HG02884 (cell line): Measurements from ENCODE around the gene ATP10B.
A peak's percentile ranks its signal among the peaks of the same experiment; 100 is the strongest.
"Not testable (repeated sequence)": the region's sequence is repeated elsewhere in the genome, so short reads cannot be mapped to it uniquely, and the experiment has no call there.

ENCODE experiments used
- ATAC-seq: cut with Tn5 transposase; IDR thresholded peaks from one replicate; pipeline ENCODE4 v1.9.1; 2021; ENCODE audit warnings: mild to moderate bottlenecking, moderate library complexity; ENCODE audit not compliant: unreplicated experiment

ATP10B gene

DNA sequence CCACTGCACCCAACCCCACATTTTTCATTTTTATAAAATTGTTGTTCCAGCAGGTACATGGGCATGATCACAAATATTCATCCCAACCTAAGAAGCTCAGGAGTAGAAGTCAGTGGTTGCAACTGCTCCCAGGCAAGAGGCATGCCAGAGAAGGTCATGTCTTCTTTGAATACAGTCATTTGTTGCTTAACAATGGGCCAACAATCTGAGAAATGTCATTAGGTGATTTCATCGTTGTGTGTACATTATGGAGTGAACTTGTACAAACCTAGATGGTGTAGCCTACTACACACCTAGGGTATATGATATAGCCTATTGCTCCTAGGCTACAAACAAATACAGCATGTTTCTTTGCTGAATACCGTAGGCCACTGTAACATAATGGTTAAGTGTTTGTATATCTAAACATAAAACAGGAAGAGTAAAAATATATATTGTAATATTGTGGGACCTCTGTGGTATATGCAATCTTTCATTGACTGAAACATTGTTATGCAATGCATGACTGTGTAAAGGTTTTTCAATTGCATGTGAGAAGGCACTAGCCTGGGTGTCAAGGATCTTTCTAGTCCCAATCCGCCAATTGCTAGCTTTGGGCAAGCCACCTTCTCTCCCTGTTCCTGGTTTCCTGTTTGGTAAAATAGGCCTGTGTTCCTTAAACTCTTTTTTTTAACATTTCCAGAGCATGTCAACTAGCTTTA is 27.6 kb downstream of the ATP10B start:
- ATAC-seq = no peak

DNA sequence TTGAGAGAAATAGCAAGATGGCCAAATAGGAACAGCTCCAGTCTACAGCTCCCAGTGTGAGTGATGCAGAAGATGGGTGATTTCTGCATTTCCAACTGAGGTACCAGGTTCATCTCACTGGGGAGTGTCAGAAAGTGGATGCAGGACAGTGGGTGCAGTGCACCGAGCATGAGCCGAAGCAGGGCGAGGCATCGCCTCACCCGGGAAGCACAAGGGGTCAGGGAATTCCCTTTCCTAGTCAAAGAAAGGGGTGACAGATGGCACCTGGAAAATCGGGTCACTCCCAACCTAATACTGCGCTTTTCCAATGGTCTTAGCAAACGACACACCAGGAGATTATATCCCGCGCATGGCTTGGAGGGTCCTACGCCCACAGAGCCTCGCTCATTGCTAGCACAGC is 39.0 kb downstream of the ATP10B start:
- ATAC-seq = not testable (repeated sequence)

DNA sequence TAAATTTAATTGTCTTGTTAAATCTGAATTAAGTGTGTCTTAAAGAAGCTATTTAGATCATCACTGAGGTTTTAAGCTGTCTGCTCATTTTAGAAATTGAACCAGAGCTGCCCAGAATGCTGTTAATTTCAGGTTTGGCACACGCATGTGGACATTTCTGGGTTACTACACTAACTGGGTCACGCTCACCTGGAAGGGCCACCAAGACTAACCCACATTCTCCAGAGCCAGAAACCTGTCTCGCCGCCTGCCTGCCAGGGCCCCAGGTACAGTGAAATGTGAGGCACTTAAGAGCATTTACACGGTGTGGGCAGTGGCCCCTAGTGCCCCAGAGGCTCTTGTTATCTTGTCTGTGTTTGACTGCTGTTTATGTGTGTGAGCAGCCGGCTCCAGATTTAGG is 46.6 kb downstream of the ATP10B start:
- ATAC-seq = no peak

DNA sequence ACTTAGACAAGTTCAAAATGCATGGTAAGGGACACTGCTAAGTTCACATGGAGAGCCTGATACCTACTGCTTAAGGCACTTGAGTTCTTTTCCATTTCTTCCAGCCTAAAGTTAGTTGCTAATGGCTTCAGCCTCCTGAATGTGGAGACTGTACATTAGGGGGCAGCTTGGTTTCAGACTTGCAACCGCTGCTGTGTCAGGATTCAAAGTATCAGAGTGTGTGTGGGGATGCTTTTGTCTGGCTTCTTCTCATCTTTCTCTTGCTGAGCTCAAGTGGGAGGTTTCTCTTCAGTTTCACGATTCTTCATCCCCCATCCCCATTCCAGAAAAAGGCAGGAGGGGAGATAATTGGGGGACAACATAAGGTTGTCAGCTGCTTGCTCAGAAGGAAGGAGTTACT is 49.4 kb downstream of the ATP10B start:
- no peak for ATAC-seq

DNA sequence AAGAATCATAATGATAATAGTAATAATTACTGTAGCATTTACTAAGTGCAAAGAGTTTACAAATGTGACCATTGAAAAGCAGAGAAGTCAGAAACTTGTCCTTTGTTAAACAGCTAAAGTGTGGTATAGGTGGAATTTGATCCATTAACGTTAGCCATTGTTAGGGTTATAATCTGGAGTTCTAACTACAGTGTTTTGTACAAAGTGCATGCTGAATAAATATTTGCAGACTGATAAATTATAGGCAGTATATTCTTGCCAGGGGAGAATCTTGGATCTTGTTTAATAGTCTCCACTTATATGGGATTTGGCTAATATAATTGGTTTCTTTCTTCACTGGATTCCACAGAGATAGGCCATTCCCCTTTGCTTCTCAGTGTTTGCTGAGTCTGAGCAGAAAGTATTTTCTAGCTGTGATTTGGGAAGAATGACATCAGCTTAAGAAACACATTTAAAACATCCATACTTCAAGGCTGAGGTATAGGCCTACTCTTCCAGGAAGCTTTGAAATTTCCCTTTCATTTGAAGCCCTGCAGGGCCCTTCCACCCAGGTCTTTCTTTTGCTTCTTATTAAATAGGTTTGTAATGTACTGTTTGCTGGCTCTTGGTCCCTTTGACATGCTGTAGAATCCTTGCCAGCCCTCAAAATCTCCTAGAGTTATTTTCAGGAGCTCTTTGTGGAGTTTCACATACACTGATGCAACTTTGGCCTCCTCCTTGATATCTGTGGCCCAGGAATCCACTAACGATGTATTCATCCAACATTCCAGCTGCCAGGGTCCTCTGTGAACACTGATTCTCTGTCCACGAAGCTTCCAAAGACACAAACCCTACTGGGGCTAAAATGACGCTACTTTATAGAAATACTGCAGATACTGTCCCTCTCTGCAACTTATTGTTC is 51.4 kb downstream of the ATP10B start:
- ATAC-seq = no peak

DNA sequence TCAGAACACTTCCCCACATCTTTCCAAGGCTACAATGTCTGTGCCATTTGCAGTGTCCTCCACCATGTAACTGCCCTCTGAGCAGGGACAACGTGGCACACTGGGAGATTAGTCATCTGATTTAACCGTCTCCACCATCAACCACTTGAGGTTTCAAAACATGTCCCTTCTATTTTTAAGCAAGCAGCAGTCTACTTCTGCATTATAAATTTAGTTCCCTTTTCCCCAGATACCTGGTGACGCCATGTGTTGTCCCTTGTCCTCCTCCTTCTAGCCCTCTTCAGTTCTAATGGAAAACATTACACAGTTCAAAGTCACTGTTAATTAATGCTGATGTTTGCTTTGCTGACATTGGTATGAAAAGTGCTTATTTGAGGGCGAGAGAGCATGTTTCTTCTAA is 52.8 kb downstream of the ATP10B start:
- peak; percentile 87 for ATAC-seq

DNA sequence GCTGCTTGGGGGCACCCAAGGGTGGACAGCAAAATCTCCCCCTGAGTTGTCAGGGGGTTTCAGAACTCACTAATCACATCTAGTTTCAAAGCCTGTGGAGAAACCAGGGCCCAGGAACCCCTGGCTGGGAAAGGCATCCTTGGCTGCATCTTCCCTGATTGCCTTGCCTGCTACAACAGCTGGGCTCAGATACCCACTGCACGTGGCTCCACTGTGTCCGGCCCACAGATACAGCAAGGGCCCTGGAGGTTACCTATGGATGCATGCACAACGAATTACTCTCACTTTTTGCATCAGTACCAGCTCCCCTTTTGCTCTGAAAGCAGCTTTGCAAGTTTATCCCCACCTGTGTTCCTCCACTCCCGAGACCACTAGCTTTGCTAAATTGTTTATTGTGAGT is 55.0 kb downstream of the ATP10B start:
- no peak for ATAC-seq

DNA sequence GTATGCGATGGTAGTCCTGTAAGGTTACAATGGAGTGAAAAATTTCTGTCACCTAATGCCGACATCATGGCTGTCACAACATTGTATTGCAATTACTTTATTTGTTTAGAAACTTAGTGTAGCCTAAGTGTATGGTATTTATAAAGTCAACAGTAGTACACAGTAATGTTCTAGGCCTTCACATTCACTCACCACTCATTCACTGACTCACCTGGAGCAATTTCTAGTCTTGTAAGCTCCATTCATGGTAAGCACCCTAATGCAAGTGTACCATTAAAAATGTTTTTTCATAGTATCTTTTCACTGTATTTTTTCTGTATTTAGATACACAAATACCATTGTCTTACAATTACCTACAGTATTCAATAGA is 58.5 kb downstream of the ATP10B start:
- no peak for ATAC-seq

DNA sequence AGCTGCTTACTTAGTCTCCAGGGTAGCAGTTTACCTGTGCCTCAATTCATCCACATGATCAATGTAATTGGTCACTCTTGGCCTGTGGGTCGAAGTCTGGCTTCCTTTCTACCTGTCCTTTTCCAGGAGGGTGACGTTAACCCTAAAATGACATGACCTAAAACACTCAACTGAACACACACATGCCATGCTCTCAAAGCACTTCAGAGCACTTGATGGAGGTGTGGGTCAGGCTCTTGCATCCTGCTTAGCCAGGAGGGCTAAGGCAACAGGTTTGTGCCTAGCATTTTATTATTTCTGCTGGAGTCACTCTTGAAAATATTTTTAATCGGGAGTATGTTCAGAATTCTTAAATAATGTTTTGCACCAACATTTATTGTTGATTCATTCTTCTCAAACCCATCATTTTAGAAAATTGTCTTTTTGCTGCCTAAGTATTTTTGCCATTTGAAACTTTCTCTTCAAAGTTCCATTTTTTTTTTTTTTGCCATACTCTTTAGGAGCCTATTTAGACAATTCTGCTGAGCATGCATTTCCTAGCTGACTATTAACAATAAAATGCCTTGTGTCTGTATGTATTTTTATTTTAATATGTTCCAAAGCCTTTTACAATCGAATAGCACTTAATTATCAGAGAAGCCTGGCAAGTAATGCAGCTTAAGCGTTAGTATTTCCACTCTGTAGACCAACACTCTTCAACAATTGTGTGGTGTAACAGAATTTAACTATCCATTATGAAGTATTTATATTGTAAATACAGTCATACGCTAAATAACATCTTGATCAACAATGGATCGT is 59.1 kb downstream of the ATP10B start:
- no peak for ATAC-seq

DNA sequence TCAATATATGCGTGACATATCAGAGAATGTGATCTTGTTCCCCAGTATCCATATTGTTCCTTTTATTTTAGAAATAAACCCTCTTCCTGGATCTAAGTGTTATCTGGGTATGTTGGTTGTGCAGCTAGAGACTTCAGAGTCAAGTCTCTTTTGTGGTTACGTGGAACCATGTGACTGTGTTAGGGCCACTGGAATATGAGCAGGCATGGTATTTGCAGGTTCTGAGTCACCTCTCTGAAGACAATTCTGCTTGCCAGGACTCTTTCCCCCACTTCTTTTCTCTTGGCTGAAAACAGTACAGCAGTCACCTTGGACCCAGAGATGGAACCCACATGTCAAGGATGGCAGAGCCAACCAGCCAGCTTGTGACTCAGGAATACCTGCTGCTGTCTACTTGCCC is 59.7 kb downstream of the ATP10B start:
- no peak for ATAC-seq

DNA sequence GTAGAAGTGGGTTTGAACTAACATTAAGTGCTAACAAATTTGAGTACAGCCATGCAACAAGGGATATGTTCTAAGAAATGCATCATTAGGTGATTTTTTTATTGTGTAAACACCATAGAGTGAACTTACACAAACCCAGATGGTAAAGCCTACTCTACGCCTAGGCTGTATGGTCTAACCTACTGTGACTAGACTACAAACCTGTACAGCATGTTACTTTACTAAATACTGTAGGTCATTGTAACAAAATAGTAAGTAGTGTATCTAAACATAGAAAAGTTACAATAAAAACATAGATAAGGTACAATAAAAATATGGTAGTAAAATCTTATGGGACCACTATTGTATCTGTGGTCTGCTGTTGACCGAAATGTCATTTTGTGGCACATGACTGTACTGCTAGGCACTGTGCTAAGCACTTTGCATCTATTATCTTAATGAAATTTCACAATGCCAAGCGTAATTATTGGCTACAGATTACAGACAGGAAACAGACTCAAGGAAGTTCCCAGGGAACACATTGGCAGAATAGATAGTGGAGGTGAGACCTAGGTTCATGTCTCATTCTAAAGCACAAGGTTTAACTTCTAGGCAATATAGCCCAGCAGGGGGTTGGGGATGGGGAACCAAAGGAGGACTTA is 62.7 kb downstream of the ATP10B start:
- no peak for ATAC-seq

DNA sequence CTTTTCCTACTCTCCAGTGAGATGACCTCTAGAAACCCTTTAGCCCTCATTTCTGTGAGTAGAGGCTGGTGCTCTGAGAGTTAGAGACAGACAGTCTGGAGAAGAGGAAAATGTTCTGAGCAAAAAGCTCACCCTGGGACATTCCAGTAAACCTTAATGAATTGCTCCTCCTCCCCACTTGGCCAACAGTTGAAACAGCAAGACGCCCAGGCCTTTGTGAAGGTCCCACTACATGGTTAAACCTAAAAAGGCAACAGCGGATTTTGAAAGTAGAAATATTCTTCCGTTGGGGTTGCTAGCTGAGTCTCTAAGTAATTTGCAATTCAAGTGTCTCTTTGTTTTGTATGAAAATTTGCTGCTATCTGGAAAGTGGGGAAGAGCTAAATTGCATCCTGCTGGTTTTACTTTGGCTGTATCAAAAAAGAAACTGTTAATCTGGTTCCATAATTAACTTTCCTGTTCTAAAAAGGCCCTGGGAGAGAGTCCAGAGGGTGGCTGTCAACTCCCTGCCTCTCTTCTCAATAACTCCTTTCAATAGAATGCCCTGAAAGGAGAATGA is 63.8 kb downstream of the ATP10B start:
- no peak for ATAC-seq

DNA sequence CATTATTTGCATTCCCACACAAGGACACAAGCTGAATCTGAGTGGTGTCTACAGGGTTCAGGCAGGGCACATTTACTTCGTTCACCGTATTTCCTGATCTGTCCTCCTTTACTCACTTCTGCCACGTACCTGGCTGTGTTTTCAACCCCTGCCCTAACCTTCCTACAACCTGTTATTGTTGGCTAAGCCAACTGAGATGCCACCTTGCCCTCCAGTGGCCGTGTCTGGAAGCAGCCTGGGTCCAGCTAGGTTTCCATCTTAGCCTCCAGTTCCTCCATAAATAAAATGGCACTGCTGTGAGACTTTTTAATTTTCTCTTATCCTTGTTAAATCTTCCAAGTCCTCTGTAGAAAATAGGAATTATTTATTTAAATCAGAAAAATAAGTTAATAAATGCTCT is 64.8 kb downstream of the ATP10B start:
- no peak for ATAC-seq

DNA sequence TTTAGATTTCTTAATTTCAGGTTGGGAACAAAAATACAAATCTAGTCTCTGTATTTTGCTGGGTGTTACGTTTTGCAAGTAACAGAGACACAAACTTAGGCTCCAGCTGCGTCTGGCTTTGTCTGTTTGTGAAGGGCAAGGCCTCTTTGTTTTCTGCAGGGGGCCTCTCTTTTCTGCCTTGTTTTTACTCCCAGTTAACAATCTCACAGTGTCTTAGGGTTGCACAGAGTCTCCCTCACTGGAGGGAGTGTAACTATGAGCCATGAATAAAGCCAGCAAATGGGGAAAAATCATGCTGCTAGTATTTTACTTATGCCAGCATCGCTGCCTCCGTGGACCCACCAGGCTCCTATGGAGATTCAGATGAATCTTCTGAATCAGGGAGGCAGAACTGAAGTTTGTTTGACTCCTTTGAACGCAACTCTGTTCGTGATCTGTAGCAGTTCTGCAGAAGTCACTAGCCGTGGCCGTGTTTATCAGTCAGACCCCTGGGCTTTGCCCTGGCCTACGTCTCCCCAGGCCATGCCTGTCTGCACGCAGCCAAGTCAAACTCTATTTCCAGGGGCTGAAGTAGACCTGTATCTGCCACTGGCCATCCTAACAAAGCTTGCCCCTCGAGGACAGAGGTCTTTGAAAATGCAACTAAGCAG is 77.2 kb downstream of the ATP10B start:
- ATAC-seq = no peak

DNA sequence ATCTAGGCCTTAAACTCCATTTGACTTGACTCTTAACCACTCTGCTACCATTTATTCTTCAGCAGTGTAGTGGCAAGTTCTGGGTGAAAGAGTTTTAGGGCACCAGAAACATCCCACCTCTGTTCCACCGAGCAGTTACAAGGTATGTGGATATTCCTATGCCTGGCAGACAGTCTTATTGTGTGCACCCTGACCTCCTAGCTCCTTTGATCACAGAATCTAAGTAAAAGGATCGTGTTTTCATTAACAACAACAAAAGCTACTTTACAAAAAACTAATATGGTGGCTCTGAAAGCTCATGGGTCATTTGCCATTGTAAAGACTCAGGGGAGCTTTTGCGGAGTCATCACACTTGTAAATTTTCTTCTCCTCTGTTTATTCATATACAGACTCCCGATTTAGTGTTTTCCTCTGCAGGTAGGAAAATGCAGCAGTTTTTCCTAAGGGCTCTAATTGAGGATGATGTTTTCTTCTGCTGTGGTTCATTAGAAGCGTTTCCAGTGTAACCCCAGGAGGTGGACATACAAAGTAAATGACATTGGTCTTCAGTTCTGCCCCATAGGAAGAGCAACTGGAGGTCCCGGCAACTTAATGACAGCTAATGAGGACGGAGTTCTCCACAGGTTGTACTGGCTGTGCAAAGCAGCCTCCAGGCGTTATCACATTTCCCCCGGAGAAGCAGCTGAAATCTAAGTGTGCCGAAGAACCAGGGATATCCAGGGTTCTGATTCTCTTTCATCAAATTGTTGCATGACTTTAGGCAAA is 78.2 kb downstream of the ATP10B start:
- no peak for ATAC-seq

DNA sequence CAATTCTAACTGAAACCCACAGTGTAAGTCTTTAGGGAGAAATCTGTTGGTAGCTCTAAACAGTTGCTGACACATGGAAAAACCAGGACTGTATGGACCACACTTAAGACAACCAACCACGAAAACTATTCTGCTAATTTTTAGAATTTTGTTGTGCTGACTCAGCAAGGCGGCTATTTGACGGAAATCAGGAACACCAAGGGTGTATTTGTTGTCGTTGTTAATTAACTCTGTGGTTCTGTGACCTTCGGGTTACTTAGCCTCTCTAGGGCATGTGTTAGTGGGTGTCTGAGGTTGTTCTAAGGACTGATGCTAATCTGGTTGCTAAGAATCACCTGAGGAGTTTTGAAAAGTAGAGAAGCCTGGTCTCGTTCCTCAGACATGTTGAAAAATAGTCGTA is 79.2 kb downstream of the ATP10B start:
- ATAC-seq = no peak

DNA sequence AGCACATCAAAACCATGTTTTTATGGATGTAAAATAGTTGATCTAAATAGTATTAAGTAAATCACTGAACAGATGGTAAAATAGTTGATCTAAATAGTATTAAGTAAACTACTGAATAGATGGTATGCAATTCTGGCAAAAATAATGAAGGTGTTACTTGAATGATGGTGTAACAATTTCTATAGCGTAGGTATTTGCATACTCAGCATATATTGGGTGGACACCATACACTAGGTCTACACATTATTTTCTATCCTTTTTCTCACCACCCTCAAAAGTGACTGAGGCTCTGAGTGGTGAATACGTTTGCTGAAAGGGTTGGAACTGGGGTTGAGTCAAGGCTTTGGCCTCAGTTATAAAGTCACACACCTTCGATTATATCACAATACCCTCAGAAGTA is 81.3 kb downstream of the ATP10B start:
- ATAC-seq = no peak

DNA sequence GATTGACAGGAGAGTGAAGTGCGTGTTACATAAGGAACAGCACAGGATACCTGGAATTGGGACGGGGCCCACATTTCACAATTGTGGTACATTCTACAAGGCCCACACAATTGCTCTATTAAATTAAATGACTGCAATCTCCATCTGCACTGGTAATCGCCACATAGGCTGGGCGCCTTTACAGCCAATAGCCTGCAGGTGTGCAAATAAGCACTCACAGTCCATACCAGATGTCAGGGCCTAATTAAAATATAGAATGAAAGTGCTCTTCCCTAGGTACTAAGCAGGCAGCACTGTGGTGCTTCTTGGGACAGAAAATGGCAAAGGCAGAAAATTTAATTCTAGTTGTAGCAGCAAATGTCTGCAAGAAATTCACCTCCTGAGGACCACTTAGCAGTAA is 82.7 kb downstream of the ATP10B start:
- no peak for ATAC-seq

DNA sequence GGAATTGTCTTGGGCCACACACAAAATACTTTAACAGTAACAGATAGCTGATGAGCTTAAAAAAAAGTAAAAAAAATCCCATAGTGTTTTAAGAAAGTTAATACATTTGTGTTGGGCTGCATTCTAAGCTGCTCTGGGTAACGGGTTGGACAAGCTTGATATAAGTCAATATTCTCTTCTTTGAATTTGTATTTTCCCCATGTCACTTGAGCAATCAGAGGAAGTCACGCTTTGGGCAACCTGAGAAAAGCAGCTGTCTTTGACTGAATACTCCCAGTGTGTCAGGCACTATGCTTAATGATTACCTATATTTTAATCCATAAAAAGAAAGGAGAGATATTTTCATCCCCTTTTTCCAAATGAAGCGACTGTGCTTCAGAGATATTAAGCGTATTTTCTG is 84.9 kb downstream of the ATP10B start:
- ATAC-seq = no peak

DNA sequence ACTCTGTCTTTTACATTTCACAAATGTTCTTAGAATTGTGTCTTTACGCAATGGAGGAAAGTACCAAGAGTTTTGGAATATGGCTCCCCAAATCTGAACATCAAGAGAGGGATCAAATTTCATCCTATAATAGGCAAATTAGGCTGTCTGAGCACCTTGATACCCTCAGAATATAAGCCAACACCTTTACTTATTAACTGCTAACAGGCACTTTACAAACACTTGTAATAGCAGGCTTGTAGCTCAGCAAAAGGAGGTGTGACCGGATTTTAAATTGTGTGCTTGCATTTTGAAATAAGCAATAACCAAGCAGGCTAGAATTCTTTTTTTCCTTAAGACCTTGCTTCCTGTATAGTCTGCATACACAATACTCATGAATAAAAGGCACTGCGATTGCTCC is 92.0 kb downstream of the ATP10B start:
- ATAC-seq = no peak
